Measurements from ENCODE around the gene SF3B6. TPM values are rescaled to one million over a fixed set of nuclear protein-coding genes. Genes with fewer than 3 reads are reported as not detected.
A peak's percentile ranks its signal among the peaks of the same experiment; 100 is the strongest.
"Not testable (repeated sequence)": the region's sequence is repeated elsewhere in the genome, so short reads cannot be mapped to it uniquely, and the experiment has no call there.

The SF3B6 gene
- total RNA-seq, 1 donor from 2014 or later = 85.7 TPM

- ATAC-seq = no peak
Measured at GRCh38 chr2:24050041-24050979, 25.8 kb downstream of the SF3B6 start.

GRCh38 chr2:24049485-24050021, 26.6 kb downstream of the SF3B6 start, which contains the start of gene FKBP1B:
FKBP1B (plus strand) TSS chr2:24049741; CDS start chr2:24049850, 109 bp downstream.
- peak; percentile 41 for ATAC-seq

- ATAC-seq = no peak
Measured at GRCh38 chr2:24048769-24049484, 27.2 kb downstream of the SF3B6 start.

GRCh38 chr2:24047703-24048033, 28.5 kb downstream of the SF3B6 start:
- no peak for ATAC-seq

GRCh38 chr2:24046930-24047702, 29.0 kb downstream of the SF3B6 start, which contains the start of gene WDCP:
WDCP (minus strand) TSS chr2:24047391; CDS start chr2:24039494, 7,897 bp downstream.
- peak; percentile 100 for ATAC-seq

- ATAC-seq = no peak
Measured at GRCh38 chr2:24046599-24046929, 29.6 kb downstream of the SF3B6 start.

GRCh38 chr2:24045511-24046508, 30.3 kb downstream of the SF3B6 start:
- ATAC-seq = no peak

- ATAC-seq = not testable (repeated sequence)
Measured at GRCh38 chr2:24043133-24043532, 33.0 kb downstream of the SF3B6 start.

GRCh38 chr2:24040511-24040910, 35.6 kb downstream of the SF3B6 start:
- ATAC-seq = no peak

- no peak for ATAC-seq
Measured at GRCh38 chr2:24038786-24039499, 37.2 kb downstream of the SF3B6 start.

- ATAC-seq = no peak
Measured at GRCh38 chr2:24026233-24026632, 49.9 kb downstream of the SF3B6 start.

GRCh38 chr2:24024996-24025663, 51.0 kb downstream of the SF3B6 start:
- no peak for ATAC-seq

- ATAC-seq = no peak
Measured at GRCh38 chr2:24024018-24024417, 52.1 kb downstream of the SF3B6 start.

GRCh38 chr2:24022975-24023575, 53.1 kb downstream of the SF3B6 start:
- no peak for ATAC-seq

GRCh38 chr2:24022324-24022974, 53.7 kb downstream of the SF3B6 start:
- ATAC-seq = no peak

- ATAC-seq = peak; percentile 91
Measured at GRCh38 chr2:24021122-24021998, 54.8 kb downstream of the SF3B6 start.

GRCh38 chr2:24020244-24020643, 55.9 kb downstream of the SF3B6 start:
- ATAC-seq = no peak

GRCh38 chr2:24019729-24020128, 56.4 kb downstream of the SF3B6 start:
- no peak for ATAC-seq

Data from esophagus mucosa (tissue), 1 donor.